H1 (cell line): Measurements from ENCODE around the gene DLEC1. TPM values are rescaled to one million over a fixed set of nuclear protein-coding genes. Genes with fewer than 3 reads are reported as not detected.
"Not testable (repeated sequence)": the region's sequence is repeated elsewhere in the genome, so short reads cannot be mapped to it uniquely, and the experiment has no call there.

ENCODE experiments used
- CTCF ChIA-PET: fragments of 300-600 bp; sonication (Branson Sonifier 250); formaldehyde crosslinking; loops from one replicate; lab custom pipeline; 2021; ENCODE audit not compliant: partially characterized antibody; lab: Charles Lee
- POLR2A ChIA-PET: fragments of 300-600 bp; sonication (Branson Sonifier 250); formaldehyde crosslinking; loops from one replicate; lab custom pipeline; 2021; ENCODE audit warnings: inconsistent platforms; ENCODE audit not compliant: partially characterized antibody; lab: Charles Lee
- DNase-seq, 2 experiments: peaks; one replicate each; pipeline versions ENCODE4 v3.0.0 to v3.0.0-alpha.2; 2010 to 2022; ENCODE audit warnings: low spot score in 2 of 2, low read depth in 1 of 2, mixed read lengths in 1 of 2
- FAIRE-seq: peaks from 2 replicates; lab custom pipeline; 2011; peaks lifted over from hg19 to GRCh38; lab: Jason Lieb, UNC
- H2AFZ ChIP-seq: 2 replicates; pipeline ENCODE4 v1.8.1; 2012; ENCODE audit warnings: low read length, inconsistent platforms
- H2AK5ac ChIP-seq: 2 replicates; pipeline ENCODE4 v1.6.1; 2013; ENCODE audit warnings: low read depth, low read length
- H2BK120ac ChIP-seq: replicated peaks from 2 replicates; pipeline ENCODE3; 2013; ENCODE audit warnings: low read depth, low read length, inconsistent platforms
- H2BK12ac ChIP-seq: 2 replicates; pipeline ENCODE4 v1.6.1; 2013; ENCODE audit warnings: low read depth, low read length
- H2BK15ac ChIP-seq: 2 replicates; pipeline ENCODE4 v1.6.1; 2013; ENCODE audit warnings: low read length
- H2BK20ac ChIP-seq: 2 replicates; pipeline ENCODE4 v1.6.1; 2013; ENCODE audit warnings: low read length
- H2BK5ac ChIP-seq: 2 replicates; pipeline ENCODE4 v1.6.1; 2013; ENCODE audit warnings: low read depth, low read length
- H3K14ac ChIP-seq: 2 replicates; pipeline ENCODE4 v1.6.1; 2013; ENCODE audit warnings: inconsistent platforms; ENCODE audit not compliant: insufficient read length
- H3K18ac ChIP-seq: 2 replicates; pipeline ENCODE4 v1.6.1; 2013; ENCODE audit warnings: low read length; ENCODE audit errors: extremely low read depth
- H3K23ac ChIP-seq: 2 replicates; pipeline ENCODE4 v1.6.1; 2013; ENCODE audit warnings: inconsistent platforms; ENCODE audit not compliant: insufficient read length
- H3K23me2 ChIP-seq: 2 replicates; pipeline ENCODE4 v1.6.1; 2013; ENCODE audit warnings: low read depth, low read length
- H3K27ac ChIP-seq: 2 replicates; pipeline ENCODE4 v1.6.1; 2011; ENCODE audit warnings: low read depth, low read length, inconsistent platforms
- H3K27me3 ChIP-seq, 4 experiments: replicated peaks in 1 of 4; 1 replicate in 1 of 4; 2 replicates in 3 of 4; pipeline versions ENCODE4 v1.6.1 to v1.8.1; 2011 to 2013; ENCODE audit warnings: low read length in 3 of 4, mild to moderate bottlenecking in 3 of 4, inconsistent platforms in 2 of 4, mixed read lengths in 2 of 4, moderate library complexity in 1 of 4; ENCODE audit not compliant: control insufficient read depth in 3 of 4, insufficient read depth in 3 of 4; ENCODE audit errors: extremely low read depth in 1 of 4
- H3K36me3 ChIP-seq, 4 experiments: 2 replicates each; pipeline versions ENCODE4 v1.6.1 to v1.8.1; 2011 to 2013; ENCODE audit warnings: mild to moderate bottlenecking in 4 of 4, low read length in 3 of 4, moderate library complexity in 2 of 4, control low read depth in 1 of 4, inconsistent platforms in 1 of 4; ENCODE audit not compliant: insufficient read depth in 4 of 4, control insufficient read depth in 2 of 4
- H3K4ac ChIP-seq: replicated peaks from 2 replicates; pipeline ENCODE3; 2013; ENCODE audit warnings: low read length, low read depth, mixed read lengths, inconsistent platforms; ENCODE audit not compliant: insufficient read length
- H3K4me1 ChIP-seq, 4 experiments: replicated peaks in 1 of 4; 1 replicate in 1 of 4; 2 replicates in 3 of 4; pipeline versions ENCODE4 v1.6.1 to v1.8.1; 2011 to 2013; ENCODE audit warnings: low read length in 3 of 4, inconsistent platforms in 2 of 4, mixed read lengths in 1 of 4; ENCODE audit not compliant: insufficient read depth in 4 of 4, control insufficient read depth in 3 of 4
- H3K4me2 ChIP-seq, 2 experiments: 2 replicates each; pipeline versions ENCODE4 v1.6.1 to v1.8.1; 2011 to 2013; ENCODE audit warnings: low read depth in 2 of 2, low read length in 2 of 2, control low read depth in 1 of 2, inconsistent platforms in 1 of 2, mild to moderate bottlenecking in 1 of 2; ENCODE audit not compliant: insufficient read depth in 1 of 2
- H3K4me3 ChIP-seq, 4 experiments: fragments of 200-600, 300-600 bp in 1 of 4; sonication (generic), shearing (Covaris generic), sonication (Bioruptor Twin) in 1 of 4; 2 replicates each; pipeline versions ENCODE4 v1.5.1 to v1.8.1; 2011 to 2016; ENCODE audit warnings: low read length in 4 of 4, low read depth in 3 of 4, control low read depth in 2 of 4, inconsistent platforms in 2 of 4, mild to moderate bottlenecking in 2 of 4, mixed read lengths in 1 of 4, moderate library complexity in 1 of 4; ENCODE audit not compliant: insufficient read depth in 2 of 4; ENCODE audit errors: extremely low read depth in 1 of 4
- H3K56ac ChIP-seq: replicated peaks from 2 replicates; pipeline ENCODE3; 2013; ENCODE audit warnings: low read depth, mild to moderate bottlenecking, mixed read lengths, low read length, inconsistent platforms; ENCODE audit not compliant: insufficient read length
- H3K79me1 ChIP-seq: 2 replicates; pipeline ENCODE4 v1.6.1; 2013; ENCODE audit warnings: low read depth, low read length, control low read depth
- H3K79me2 ChIP-seq, 2 experiments: 2 replicates each; pipeline versions ENCODE4 v1.6.1 to v1.8.1; 2012 to 2013; ENCODE audit warnings: low read length in 2 of 2, mild to moderate bottlenecking in 2 of 2, inconsistent platforms in 1 of 2; ENCODE audit not compliant: insufficient read depth in 2 of 2, control insufficient read depth in 1 of 2
- H3K9ac ChIP-seq, 4 experiments: replicated peaks in 1 of 4; 1 replicate in 1 of 4; 2 replicates in 3 of 4; pipeline versions ENCODE4 v1.6.1 to v1.8.1; 2011 to 2013; ENCODE audit warnings: low read depth in 3 of 4, low read length in 3 of 4, control low read depth in 2 of 4, mild to moderate bottlenecking in 2 of 4, moderate library complexity in 2 of 4, inconsistent platforms in 1 of 4; ENCODE audit errors: extremely low read depth in 1 of 4
- H3K9me3 ChIP-seq, 2 experiments: 2 replicates each; pipeline versions ENCODE4 v1.6.1 to v1.8.1; 2012 to 2013; ENCODE audit warnings: mild to moderate bottlenecking in 2 of 2, moderate library complexity in 2 of 2, control low read depth in 1 of 2, inconsistent platforms in 1 of 2, low read depth in 1 of 2, low read length in 1 of 2, mixed read lengths in 1 of 2; ENCODE audit not compliant: insufficient read depth in 2 of 2
- H4K20me1 ChIP-seq, 2 experiments: replicated peaks in 1 of 2; 2 replicates each; pipeline versions ENCODE3 to v1.8.1; 2011 to 2013; ENCODE audit warnings: inconsistent platforms in 2 of 2, low read length in 2 of 2, mild to moderate bottlenecking in 1 of 2; ENCODE audit not compliant: insufficient read depth in 2 of 2, control insufficient read depth in 1 of 2
- H4K5ac ChIP-seq: 2 replicates; pipeline ENCODE4 v1.6.1; 2013; ENCODE audit warnings: low read length, low read depth, mixed read lengths, inconsistent platforms; ENCODE audit not compliant: insufficient read length
- H4K8ac ChIP-seq: 2 replicates; pipeline ENCODE4 v1.8.0; 2013; ENCODE audit warnings: mild to moderate bottlenecking, moderate library complexity, low read length, inconsistent platforms; ENCODE audit not compliant: insufficient read depth; ENCODE audit errors: extremely low read depth
- H4K91ac ChIP-seq: replicated peaks from 2 replicates; pipeline ENCODE3; 2013; ENCODE audit warnings: low read length, mixed read lengths, inconsistent platforms; ENCODE audit not compliant: insufficient read length
- WGBS, 2 experiments: shearing (Covaris generic) in 1 of 2; methylation state at CpG; one replicate each; pipeline versions ENCODE4 v1.1.6 to v1.1.7; 2013 to 2015; ENCODE audit warnings: low lambda C conversion rate in 2 of 2, mixed read lengths in 2 of 2, inconsistent platforms in 1 of 2, low coverage in 1 of 2, missing lambda C conversion rate in 1 of 2; ENCODE audit not compliant: insufficient replicate concordance in 2 of 2, insufficient coverage in 1 of 2, insufficient read length in 1 of 2; ENCODE audit errors: extremely low coverage in 1 of 2, missing lambda C conversion rate in 1 of 2; 5-methylcytosine and 5-hydroxymethylcytosine counted together
- polyA plus RNA-seq, 7 experiments: library from polyadenylated mRNA; depleted of rRNA in 3 of 7; stranded (reverse) in 5 of 7; unstranded in 2 of 7; fragments of >200 nt in 5 of 7; fragments of 200-250 nt in 2 of 7; gene quantifications; 1 replicate in 5 of 7; 2 replicates in 1 of 7; 4 replicates in 1 of 7; pipeline versions ENCODE4 v1.2.1 to v1.2.3, GENCODE V29; 2011 to 2013; ENCODE audit warnings: missing spikeins in 2 of 7, mixed read lengths in 2 of 7
- total RNA-seq: library from RNA; stranded (reverse); fragmentation: NEBNext Ultra II Directional; extraction: Animal tissue kit (Norgen Biotek cat#: 25700); gene quantifications from 2 replicates; pipeline ENCODE4 v1.2.1, GENCODE V29; 2021

The DLEC1 gene
- total and polyA plus RNA-seq, 2 of the 8 experiments (the other 6 are each of a cell fraction or from before 2014, with no cell fraction given), result 0.26 to 0.76 TPM

- H3K36me3 ChIP-seq, H2BK5ac ChIP-seq, H4K20me1 ChIP-seq, CTCF ChIA-PET, H3K56ac ChIP-seq, H4K5ac ChIP-seq, H3K27me3 ChIP-seq, H3K4me1 ChIP-seq, H2AK5ac ChIP-seq, H3K4me3 ChIP-seq, FAIRE-seq, H3K14ac ChIP-seq, H3K18ac ChIP-seq, H3K23ac ChIP-seq, POLR2A ChIA-PET, H2AFZ ChIP-seq, H4K8ac ChIP-seq, H3K23me2 ChIP-seq, DNase-seq, H3K79me2 ChIP-seq, H3K79me1 ChIP-seq, H3K4ac ChIP-seq, H2BK15ac ChIP-seq, H3K9ac ChIP-seq, H3K4me2 ChIP-seq, H2BK12ac ChIP-seq, H4K91ac ChIP-seq, H2BK20ac ChIP-seq, H2BK120ac ChIP-seq, H3K27ac ChIP-seq: not testable (repeated sequence)
- peaks cover 8 to 18% of the 10 kb centered on the region in 2 experiments; a peak in 3 of 4 replicates for H3K9me3 ChIP-seq
- WGBS, 2 experiments, result 80% methylated on average over 6 of the region's 9 CpGs; no CpG with 5 or more reads in 1 of the 2 experiments
Observed at GRCh38 chr3:38053813-38054498, 14.9 kb downstream of the DLEC1 start.
